ENCODE results near the gene SPATA22. TPM values are rescaled to one million over a fixed set of nuclear protein-coding genes. Genes with fewer than 3 reads are reported as not detected.
"Not testable (repeated sequence)": the region's sequence is repeated elsewhere in the genome, so short reads cannot be mapped to it uniquely, and the experiment has no call there.

SPATA22 gene
- total RNA-seq, 2 experiments from 2014 or later: not detected

- Mint-ChIP-seq H3K4me1 (ENCODE audit: low read depth) (no peaks in the 10 kb centered on the region), H3K4me3 (no peak overlapping the region), H3K36me3 (no peaks in the 10 kb centered on the region), H3K27me3 (peaks cover 5% of the 10 kb centered on the region), H3K27ac (no peak overlapping the region), H3K9me3 (no peaks in the 10 kb centered on the region)
- DNase-seq: no peak
- intact Hi-C loops (cut with micrococcal nuclease): no loop called here
- CTCF ChIA-PET: no interaction called here
- POLR2A ChIA-PET: no interaction called here
These were observed 30.8 kb upstream of the SPATA22 start for GRCh38 chr17:3502466-3502865.

DNA sequence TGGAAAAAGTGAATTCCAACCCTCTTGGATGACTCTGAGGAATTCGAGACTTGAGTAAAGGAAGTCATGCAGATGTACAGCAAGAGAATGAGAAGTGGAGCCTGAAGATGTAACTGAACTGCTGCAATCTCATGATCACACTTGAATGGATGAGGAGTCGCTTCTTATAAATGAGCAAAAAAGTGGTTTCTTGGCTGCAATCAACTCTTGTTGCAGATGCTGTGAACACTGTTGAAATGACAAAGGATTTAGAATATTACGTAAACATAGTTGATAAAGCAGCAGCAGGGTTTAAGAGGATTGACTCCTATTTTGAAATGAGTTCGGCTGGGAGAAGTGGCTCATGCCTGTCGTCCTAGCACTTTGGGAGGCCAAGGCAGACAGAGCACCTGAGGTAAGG lies 29.7 kb upstream of the SPATA22 start:
- no peaks in the 10 kb centered on the region for H3K36me3 Mint-ChIP-seq
- ChIA-PET CTCF (no interaction called here), POLR2A (no interaction called here)
- intact Hi-C loops (cut with micrococcal nuclease): no loop called here
- no peaks in the 10 kb centered on the region for H3K4me1 Mint-ChIP-seq (ENCODE audit: low read depth)
- no peaks in the 10 kb centered on the region for H3K9me3 Mint-ChIP-seq
- peaks cover 3% of the 10 kb centered on the region for H3K27me3 Mint-ChIP-seq
- no peak overlapping the region for H3K4me3 Mint-ChIP-seq
- no peak overlapping the region for H3K27ac Mint-ChIP-seq
- DNase-seq: no peak

DNA sequence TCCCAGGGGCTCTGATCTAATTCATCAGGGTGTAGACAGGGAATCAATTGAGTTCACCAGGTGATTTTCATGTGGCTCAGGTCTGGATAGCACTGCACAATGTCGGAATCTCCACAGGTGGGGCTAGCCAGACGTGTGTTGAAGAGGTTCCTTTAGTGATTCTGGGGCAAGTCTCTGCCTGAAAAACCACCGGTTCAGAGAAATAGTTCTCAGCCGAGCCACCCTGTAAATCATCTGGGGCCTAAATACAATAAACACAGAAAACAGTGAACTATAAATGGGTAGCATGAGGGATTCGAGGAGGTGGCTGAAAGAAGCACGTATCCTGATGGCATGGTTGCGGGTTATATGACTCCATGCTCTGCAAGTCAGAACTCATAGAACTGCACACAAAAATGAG lies 25.5 kb upstream of the SPATA22 start:
- POLR2A ChIA-PET: no interaction called here
- no peaks in the 10 kb centered on the region for H3K36me3 Mint-ChIP-seq
- intact Hi-C loops (cut with micrococcal nuclease): no loop called here
- DNase-seq: no peak
- no peak overlapping the region for H3K27ac Mint-ChIP-seq
- H3K4me3 Mint-ChIP-seq: no peak overlapping the region
- no peaks in the 10 kb centered on the region for H3K4me1 Mint-ChIP-seq (ENCODE audit: low read depth)
- peaks cover 1% of the 10 kb centered on the region for H3K27me3 Mint-ChIP-seq
- CTCF ChIA-PET: no interaction called here
- no peaks in the 10 kb centered on the region for H3K9me3 Mint-ChIP-seq

GRCh38 chr17:3485481-3486068 lies 14.0 kb upstream of the SPATA22 start:
- Mint-ChIP-seq H3K9me3 (no peaks in the 10 kb centered on the region), H3K4me1 (ENCODE audit: low read depth) (no peaks in the 10 kb centered on the region), H3K36me3 (no peaks in the 10 kb centered on the region), H3K27me3 (peaks cover 24% of the 10 kb centered on the region), H3K4me3 (no peak overlapping the region), H3K27ac (no peak overlapping the region)
- DNase-seq: no peak
- POLR2A ChIA-PET: no interaction called here
- intact Hi-C loops (cut with micrococcal nuclease): no loop called here
- CTCF ChIA-PET: no interaction called here

DNA sequence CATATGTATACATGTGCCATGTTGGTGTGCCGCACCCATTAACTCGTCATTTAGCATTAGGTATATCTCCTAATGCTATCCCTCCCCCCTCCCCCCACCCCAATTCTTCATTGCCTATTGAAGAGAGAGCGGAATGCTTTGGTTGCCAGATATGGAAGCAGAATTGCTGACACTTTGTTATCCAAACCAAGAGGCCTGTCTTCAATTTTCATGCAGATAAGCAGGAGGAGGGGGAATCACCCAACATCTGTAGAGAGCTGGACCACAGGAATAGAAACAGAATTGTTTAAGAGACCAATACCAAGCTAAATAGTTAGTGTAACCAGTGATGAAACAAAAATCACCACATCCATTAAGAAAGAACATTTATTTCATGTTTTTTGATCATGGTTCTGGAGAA lies 11.2 kb upstream of the SPATA22 start:
- intact Hi-C loops (cut with micrococcal nuclease): no loop called here

GRCh38 chr17:3479988-3480387 lies 8.4 kb upstream of the SPATA22 start:
- Mint-ChIP-seq H3K9me3 (no peaks in the 10 kb centered on the region), H3K27me3 (peaks cover 12% of the 10 kb centered on the region), H3K4me3 (no peak overlapping the region), H3K27ac (no peak overlapping the region), H3K4me1 (ENCODE audit: low read depth) (peaks cover 5% of the 10 kb centered on the region), H3K36me3 (no peaks in the 10 kb centered on the region)
- intact Hi-C loops (cut with micrococcal nuclease): no loop called here
- no peak for DNase-seq
- ChIA-PET CTCF (no interaction called here), POLR2A (no interaction called here)

More for the DNA sequence above, 11.2 kb upstream of the SPATA22 start:
- H3K4me1 Mint-ChIP-seq (ENCODE audit: low read depth): no peaks in the 10 kb centered on the region
- no peak overlapping the region for H3K27ac Mint-ChIP-seq
- H3K9me3 Mint-ChIP-seq: no peaks in the 10 kb centered on the region
- no peaks in the 10 kb centered on the region for H3K36me3 Mint-ChIP-seq
- H3K27me3 Mint-ChIP-seq: peaks cover 22% of the 10 kb centered on the region
- ChIA-PET CTCF (no interaction called here), POLR2A (no interaction called here)
- no peak for DNase-seq
- no peak overlapping the region for H3K4me3 Mint-ChIP-seq

DNA sequence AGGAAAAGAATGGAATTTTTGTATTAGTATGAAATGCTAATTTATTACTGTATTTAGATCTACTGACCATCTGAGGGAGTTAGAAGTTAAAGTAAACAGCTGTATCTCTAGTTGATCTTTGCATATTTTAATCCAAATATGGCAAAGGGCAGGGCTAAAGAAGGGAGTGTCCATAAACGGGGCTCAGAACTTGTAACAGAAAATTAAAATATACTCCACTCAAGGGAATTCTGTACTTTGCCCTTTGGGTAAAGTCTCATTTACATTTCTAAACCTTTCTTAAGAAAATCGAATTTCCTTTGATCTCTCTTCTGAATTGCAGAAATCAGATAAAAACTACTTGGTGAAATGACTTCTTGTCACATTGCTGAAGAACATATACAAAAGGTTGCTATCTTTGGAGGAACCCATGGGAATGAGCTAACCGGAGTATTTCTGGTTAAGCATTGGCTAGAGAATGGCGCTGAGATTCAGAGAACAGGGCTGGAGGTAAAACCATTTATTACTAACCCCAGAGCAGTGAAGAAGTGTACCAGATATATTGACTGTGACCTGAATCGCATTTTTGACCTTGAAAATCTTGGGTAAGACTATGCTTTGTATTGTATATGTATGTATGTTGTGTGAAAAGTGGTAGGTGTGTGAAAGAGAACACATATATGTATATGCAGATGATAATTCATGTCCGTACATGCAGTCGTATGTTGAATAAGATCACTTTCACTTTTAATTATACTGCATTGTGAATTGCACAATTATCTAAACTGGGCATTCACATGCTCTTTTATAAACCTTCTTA lies 4.4 kb upstream of the SPATA22 start, which contains the start of gene ASPA:
Gene ASPA, plus strand, starts transcription at position 186 of the 799 bp plus-strand sequence. Its CDS starts 163 bp downstream, at position 349.
- H3K27ac Mint-ChIP-seq: no peak within 1 kb of the TSS

GRCh38 chr17:3475251-3475685 lies 3.6 kb upstream of the SPATA22 start:
- DNase-seq: no peak
- ChIA-PET CTCF (no interaction called here), POLR2A (no interaction called here)

More for the DNA sequence above, 4.4 kb upstream of the SPATA22 start, which contains the start of gene ASPA:
- intact Hi-C loops (cut with micrococcal nuclease): no loop called here
- H3K4me3 Mint-ChIP-seq: no peak within 1 kb of the TSS
- ChIA-PET POLR2A (no interaction called here), CTCF (no interaction called here)
- H3K36me3 Mint-ChIP-seq: no peaks in the 10 kb centered on the region
- no peak for DNase-seq
- no peaks in the 10 kb centered on the region for H3K9me3 Mint-ChIP-seq
- peaks cover 5% of the 10 kb centered on the region for H3K4me1 Mint-ChIP-seq (ENCODE audit: low read depth)
- peaks cover 5% of the 10 kb centered on the region for H3K27me3 Mint-ChIP-seq

DNA sequence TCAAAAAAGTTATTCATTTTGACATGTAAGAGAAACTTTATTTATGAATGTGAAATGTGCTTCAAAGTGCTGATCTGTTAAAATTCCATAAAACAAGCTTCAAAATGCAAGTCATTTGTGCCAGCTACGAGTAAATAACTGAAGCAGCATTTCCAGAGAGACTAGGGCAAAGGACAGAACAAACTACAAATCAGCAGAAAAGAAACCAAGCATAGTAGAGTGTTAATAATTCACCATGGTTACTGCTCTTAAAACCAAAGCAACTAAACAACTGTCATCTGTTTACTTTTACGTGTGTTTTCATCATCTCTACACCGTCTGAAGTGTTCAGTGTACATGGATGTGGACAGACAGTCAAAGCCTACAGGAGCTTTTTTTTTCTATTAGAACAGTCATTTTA lies 2.6 kb upstream of the SPATA22 start:
- intact Hi-C loops (cut with micrococcal nuclease): no loop called here

More at GRCh38 chr17:3475251-3475685, 3.6 kb upstream of the SPATA22 start:
- H3K4me3 Mint-ChIP-seq: no peak overlapping the region
- peaks cover 5% of the 10 kb centered on the region for H3K27me3 Mint-ChIP-seq
- H3K36me3 Mint-ChIP-seq: no peaks in the 10 kb centered on the region
- no peak overlapping the region for H3K27ac Mint-ChIP-seq
- intact Hi-C loops (cut with micrococcal nuclease): no loop called here
- H3K9me3 Mint-ChIP-seq: no peaks in the 10 kb centered on the region
- H3K4me1 Mint-ChIP-seq (ENCODE audit: low read depth): peaks cover 5% of the 10 kb centered on the region

DNA sequence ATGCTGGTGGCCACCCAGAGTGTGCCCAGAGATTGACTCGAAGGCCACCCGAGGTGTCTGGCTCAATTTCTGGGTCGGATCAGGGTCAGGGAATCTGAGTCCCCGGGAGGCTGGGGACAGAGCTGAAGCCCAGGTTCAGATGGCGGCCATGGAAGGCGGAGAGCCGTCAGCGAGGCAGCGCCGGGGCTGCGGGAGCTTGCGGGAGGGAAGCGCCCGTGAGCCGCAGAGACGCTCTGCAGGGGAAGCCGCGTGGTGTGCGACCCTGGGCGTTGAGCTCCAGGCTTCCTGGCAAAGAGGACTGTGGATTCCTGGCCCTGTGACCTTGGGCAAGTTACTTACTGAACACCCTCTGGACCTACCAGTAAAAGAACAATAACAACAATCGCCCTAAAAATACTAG lies 518 bp upstream of the SPATA22 start:
- no peaks in the 10 kb centered on the region for H3K36me3 Mint-ChIP-seq
- CTCF ChIA-PET: no interaction called here
- no peaks in the 10 kb centered on the region for H3K9me3 Mint-ChIP-seq
- intact Hi-C loops (cut with micrococcal nuclease): no loop called here
- no peak overlapping the region for H3K4me3 Mint-ChIP-seq
- no peak overlapping the region for H3K27ac Mint-ChIP-seq
- H3K27me3 Mint-ChIP-seq: peaks cover 4% of the 10 kb centered on the region
- H3K4me1 Mint-ChIP-seq (ENCODE audit: low read depth): peaks cover 5% of the 10 kb centered on the region
- no peak for DNase-seq
- POLR2A ChIA-PET: no interaction called here

More for the DNA sequence above, 2.6 kb upstream of the SPATA22 start:
- no peak overlapping the region for H3K4me3 Mint-ChIP-seq
- no peak for DNase-seq
- POLR2A ChIA-PET: no interaction called here
- peaks cover 5% of the 10 kb centered on the region for H3K4me1 Mint-ChIP-seq (ENCODE audit: low read depth)
- no peaks in the 10 kb centered on the region for H3K36me3 Mint-ChIP-seq
- no peak overlapping the region for H3K27ac Mint-ChIP-seq
- CTCF ChIA-PET: no interaction called here
- H3K9me3 Mint-ChIP-seq: no peaks in the 10 kb centered on the region
- peaks cover 6% of the 10 kb centered on the region for H3K27me3 Mint-ChIP-seq

DNA sequence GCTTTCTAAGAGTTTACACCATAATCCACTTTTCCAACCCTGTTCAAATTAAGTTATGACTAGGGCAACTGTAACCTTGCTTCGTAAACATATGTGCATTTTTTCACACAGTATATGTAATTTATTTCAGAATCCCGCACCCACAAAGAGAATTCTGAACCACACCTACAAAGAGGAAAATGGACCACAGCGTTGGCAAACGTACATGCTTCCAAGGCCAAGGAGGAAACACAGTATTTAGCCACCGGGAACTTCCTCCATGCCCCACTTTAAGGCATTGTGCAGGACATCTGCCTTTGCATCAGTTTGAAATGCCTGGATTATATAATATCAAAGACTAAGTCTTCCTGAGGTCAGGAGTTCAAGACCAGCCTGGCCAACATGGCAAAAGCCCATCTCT lies 2.1 kb downstream of the SPATA22 start:
- no peaks in the 10 kb centered on the region for H3K36me3 Mint-ChIP-seq
- no peaks in the 10 kb centered on the region for H3K4me1 Mint-ChIP-seq (ENCODE audit: low read depth)
- H3K27ac Mint-ChIP-seq: no peak overlapping the region
- CTCF ChIA-PET: no interaction called here
- H3K27me3 Mint-ChIP-seq: peaks cover 4% of the 10 kb centered on the region
- no peaks in the 10 kb centered on the region for H3K9me3 Mint-ChIP-seq
- POLR2A ChIA-PET: no interaction called here
- intact Hi-C loops (cut with micrococcal nuclease): no loop called here
- DNase-seq: no peak
- no peak overlapping the region for H3K4me3 Mint-ChIP-seq

GRCh38 chr17:3466355-3466754 lies 5.3 kb downstream of the SPATA22 start:
- intact Hi-C loops (cut with micrococcal nuclease); H3K36me3 Mint-ChIP-seq; H3K27ac Mint-ChIP-seq; POLR2A ChIA-PET; H3K4me3 Mint-ChIP-seq; H3K27me3 Mint-ChIP-seq; CTCF ChIA-PET; H3K9me3 Mint-ChIP-seq; H3K4me1 Mint-ChIP-seq (ENCODE audit: low read depth); DNase-seq: not testable (repeated sequence)

DNA sequence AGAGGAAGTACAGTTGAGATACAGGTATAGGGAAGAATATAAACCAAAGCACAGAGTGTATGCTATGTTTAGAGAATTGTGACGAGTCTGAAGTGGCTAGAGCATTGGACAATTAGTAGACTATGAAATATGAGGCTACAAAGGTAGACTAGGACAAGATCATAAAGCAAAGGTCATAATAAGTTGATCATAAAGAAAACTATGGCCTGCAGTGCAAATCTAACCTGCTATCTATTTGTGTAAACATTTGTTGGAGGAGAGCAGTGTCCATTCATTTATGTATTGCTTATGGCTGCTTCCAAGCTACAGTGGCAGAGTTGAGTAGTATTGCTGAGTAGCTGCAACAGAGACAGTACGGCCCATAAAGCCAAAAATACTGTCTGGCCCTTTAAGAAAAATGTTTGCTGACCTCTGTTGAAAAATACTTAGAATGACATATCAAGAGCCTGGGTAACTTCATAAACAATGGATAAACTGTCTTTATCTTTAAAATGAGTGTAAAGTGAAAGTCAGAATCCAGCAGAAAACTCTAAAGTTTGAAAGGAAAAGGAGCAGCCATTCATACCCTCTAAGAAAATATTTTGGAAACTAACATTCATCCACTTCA lies 23.5 kb downstream of the SPATA22 start:
- intact Hi-C loops (cut with micrococcal nuclease): no loop called here
- H3K27me3 Mint-ChIP-seq: peaks cover 11% of the 10 kb centered on the region
- no peaks in the 10 kb centered on the region for H3K4me1 Mint-ChIP-seq (ENCODE audit: low read depth)
- H3K36me3 Mint-ChIP-seq: no peaks in the 10 kb centered on the region
- H3K27ac Mint-ChIP-seq: no peak overlapping the region
- H3K4me3 Mint-ChIP-seq: no peak overlapping the region
- POLR2A ChIA-PET: no interaction called here
- CTCF ChIA-PET: no interaction called here
- no peaks in the 10 kb centered on the region for H3K9me3 Mint-ChIP-seq
- DNase-seq: no peak

Measured in activated CD4-positive, alpha-beta memory T cell treated with anti-CD3 and anti-CD28 coated beads for 36 hours (primary cell).